Spleen (tissue), 7 donors: ENCODE measurements around the gene C10orf67.

Experiments used
- CTCF ChIP-seq, 11 experiments: fragments of 200-600 bp in 7 of 11; fragments of 450-650 bp in 4 of 11; sonication (generic) in 4 of 11; IDR thresholded peaks in 8 of 11; conservative IDR thresholded peaks in 3 of 11; 1 replicate in 7 of 11; 2 replicates in 4 of 11; pipeline versions ENCODE4 v1.4.0 to v1.8.0; 2016 to 2021; ENCODE audit warnings: antibody characterized with exemption in 11 of 11, inconsistent platforms in 4 of 11, mild to moderate bottlenecking in 1 of 11
- POLR2A ChIP-seq, 3 donors: fragments of 450-650 bp; IDR thresholded peaks; one replicate each; pipeline ENCODE4 v1.5.1; 2017; ENCODE audit warnings: antibody characterized with exemption in 3 of 3, mild to moderate bottlenecking in 1 of 3
- POLR2AphosphoS5 ChIP-seq, 3 donors: sonication (generic); formaldehyde crosslinking; IDR thresholded peaks; one replicate each; pipeline ENCODE4 v1.5.1; 2017; ENCODE audit warnings: antibody characterized with exemption in 3 of 3
- donor health status: DM: no; HTN: no; CAD: no; lungs with moderate emphysema.
- donor health status: DM: no; HTN: no; CAD: no.
- donor health status: DM: no; HTN: no; CAD: no.

GRCh38 chr10:23338155-23338828 lies 6.3 kb downstream of the C10orf67 start:
- no peak for TF ChIP-seq CTCF (IDR thresholded peaks at IDR 0.05 in 8 of 11, conservative IDR thresholded peaks at IDR 0.05 in 3 of 11)
- TF ChIP-seq POLR2A (IDR thresholded peaks at IDR 0.05) = no peak
- TF ChIP-seq POLR2AphosphoS5 (IDR thresholded peaks at IDR 0.05) = no peak
